ENCODE measurements around the gene DYNC1I1.

DNA sequence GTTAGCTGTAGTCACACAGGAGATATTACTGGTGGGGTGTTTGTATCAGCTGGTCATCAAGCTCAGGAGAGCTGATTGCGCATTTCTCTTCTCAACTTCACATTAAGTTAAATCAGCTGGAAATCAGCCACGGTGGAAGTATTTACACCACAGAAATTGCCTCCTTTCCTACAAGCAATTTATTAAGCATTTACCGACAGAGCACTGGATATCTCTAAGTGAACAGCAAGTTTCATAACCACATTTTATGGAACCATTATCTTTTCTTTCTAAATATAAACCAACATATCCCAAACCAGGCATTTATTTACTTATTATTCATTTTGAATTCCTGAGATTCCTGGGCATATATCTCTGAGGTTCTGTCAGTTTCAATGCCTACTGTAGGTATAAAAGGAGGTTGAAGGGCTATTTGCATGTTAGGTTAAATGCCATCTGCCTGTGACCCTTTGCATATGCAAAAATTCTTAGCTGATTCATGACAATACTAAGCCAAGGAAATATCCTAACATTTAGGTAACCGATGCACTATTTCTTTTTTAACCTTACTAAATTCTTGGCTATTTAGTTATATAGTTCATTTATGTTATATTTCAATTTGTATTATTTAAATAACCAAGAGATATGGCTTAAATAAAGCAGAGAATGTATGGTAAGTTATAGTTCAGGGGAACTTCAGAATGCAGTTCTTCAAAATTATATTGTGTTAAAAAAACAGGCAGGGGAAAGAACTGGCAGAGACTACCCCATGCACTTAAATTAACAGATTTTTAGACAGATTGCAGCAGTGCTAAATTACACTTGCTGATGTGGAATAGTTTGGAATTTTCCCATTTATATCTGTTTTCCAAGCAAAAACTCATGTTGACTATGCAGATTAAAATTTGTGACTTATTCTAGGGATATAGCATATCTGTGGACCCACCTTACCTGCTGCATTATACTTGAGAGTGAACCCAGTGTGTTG is 56.8 kb downstream of the DYNC1I1 start:
- TF ChIP-seq, protein P1, sequence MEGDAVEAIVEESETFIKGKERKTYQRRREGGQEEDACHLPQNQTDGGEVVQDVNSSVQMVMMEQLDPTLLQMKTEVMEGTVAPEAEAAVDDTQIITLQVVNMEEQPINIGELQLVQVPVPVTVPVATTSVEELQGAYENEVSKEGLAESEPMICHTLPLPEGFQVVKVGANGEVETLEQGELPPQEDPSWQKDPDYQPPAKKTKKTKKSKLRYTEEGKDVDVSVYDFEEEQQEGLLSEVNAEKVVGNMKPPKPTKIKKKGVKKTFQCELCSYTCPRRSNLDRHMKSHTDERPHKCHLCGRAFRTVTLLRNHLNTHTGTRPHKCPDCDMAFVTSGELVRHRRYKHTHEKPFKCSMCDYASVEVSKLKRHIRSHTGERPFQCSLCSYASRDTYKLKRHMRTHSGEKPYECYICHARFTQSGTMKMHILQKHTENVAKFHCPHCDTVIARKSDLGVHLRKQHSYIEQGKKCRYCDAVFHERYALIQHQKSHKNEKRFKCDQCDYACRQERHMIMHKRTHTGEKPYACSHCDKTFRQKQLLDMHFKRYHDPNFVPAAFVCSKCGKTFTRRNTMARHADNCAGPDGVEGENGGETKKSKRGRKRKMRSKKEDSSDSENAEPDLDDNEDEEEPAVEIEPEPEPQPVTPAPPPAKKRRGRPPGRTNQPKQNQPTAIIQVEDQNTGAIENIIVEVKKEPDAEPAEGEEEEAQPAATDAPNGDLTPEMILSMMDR (IDR thresholded peaks at IDR 0.05), result no peak
- no peak for TF ChIP-seq POLR2A (IDR thresholded peaks at IDR 0.05)
